Fibroblast of mammary gland (primary cell): ENCODE data around the gene UPF1.

Experiments
- DNase-seq: peaks from one replicate; pipeline ENCODE4 v3.0.0-alpha.2; 2010; ENCODE audit warnings: low read depth
- H3K4me3 ChIP-seq: 2 replicates; pipeline ENCODE4 v1.5.1; 2011; ENCODE audit warnings: low read depth, mild to moderate bottlenecking, low read length, moderate library complexity; ENCODE audit not compliant: control insufficient read depth
- CTCF ChIP-seq: conservative IDR thresholded peaks from 2 replicates; pipeline ENCODE4 v1.5.1; 2011; ENCODE audit warnings: low read depth, low read length, inconsistent platforms; ENCODE audit not compliant: control insufficient read depth, insufficient read depth

UPF1 gene

GRCh38 chr19:18799389-18799970 is 32.3 kb upstream of the UPF1 start:
- DNase-seq, result no peak
- TF ChIP-seq CTCF, result no peak
- no peak overlapping the region for H3K4me3 ChIP-seq

GRCh38 chr19:18800079-18800478 is 31.7 kb upstream of the UPF1 start:
- no peak for TF ChIP-seq CTCF
- no peak overlapping the region for H3K4me3 ChIP-seq
- no peak for DNase-seq

GRCh38 chr19:18800636-18801035 is 31.1 kb upstream of the UPF1 start:
- TF ChIP-seq CTCF, result no peak
- DNase-seq, result no peak

GRCh38 chr19:18802354-18802753 is 29.4 kb upstream of the UPF1 start:
- no peak for TF ChIP-seq CTCF
- DNase-seq, result no peak
- no peak overlapping the region for H3K4me3 ChIP-seq

More at GRCh38 chr19:18800636-18801035, 31.1 kb upstream of the UPF1 start:
- H3K4me3 ChIP-seq, result no peak overlapping the region

- TF ChIP-seq CTCF, result no peak
- H3K4me3 ChIP-seq, result no peak overlapping the region
- DNase-seq, result no peak
These were observed 28.1 kb upstream of the UPF1 start for GRCh38 chr19:18803550-18804138.

- TF ChIP-seq CTCF, result no peak
These were observed 27.6 kb upstream of the UPF1 start for GRCh38 chr19:18804139-18804601.

More at GRCh38 chr19:18804139-18804601, 27.6 kb upstream of the UPF1 start:
- no peak for DNase-seq
- no peak overlapping the region for H3K4me3 ChIP-seq
